Fibroblast of the aortic adventitia (primary cell): ENCODE results near the gene TBL1X. TPM values are rescaled to one million over a fixed set of nuclear protein-coding genes. Genes with fewer than 3 reads are reported as not detected.
A peak's percentile ranks its signal among the peaks of the same experiment; 100 is the strongest.

Source experiments
- DNase-seq: peaks from one replicate; pipeline ENCODE4 v3.0.0-alpha.2; 2010; ENCODE audit warnings: low read depth
- H3K4me3 ChIP-seq: 2 replicates; pipeline ENCODE4 v1.5.1; 2011; ENCODE audit warnings: low read depth, mild to moderate bottlenecking, control low read depth, low read length, moderate library complexity
- total RNA-seq: library from RNA; depleted of rRNA; stranded (reverse); fragments of >200 nt; gene quantifications from 2 replicates; pipeline ENCODE4 v1.2.3, GENCODE V29; 2012; ENCODE audit warnings: low replicate concordance
- TF ChIP-seq, protein P1 (sequence below): IDR thresholded peaks from 2 replicates; pipeline ENCODE4 v1.5.1; 2011; ENCODE audit warnings: mild to moderate bottlenecking, low read length, control low read depth, inconsistent platforms; ENCODE audit not compliant: insufficient read depth

TBL1X gene
- total RNA-seq, 1 donor, result 15.6 TPM

DNA sequence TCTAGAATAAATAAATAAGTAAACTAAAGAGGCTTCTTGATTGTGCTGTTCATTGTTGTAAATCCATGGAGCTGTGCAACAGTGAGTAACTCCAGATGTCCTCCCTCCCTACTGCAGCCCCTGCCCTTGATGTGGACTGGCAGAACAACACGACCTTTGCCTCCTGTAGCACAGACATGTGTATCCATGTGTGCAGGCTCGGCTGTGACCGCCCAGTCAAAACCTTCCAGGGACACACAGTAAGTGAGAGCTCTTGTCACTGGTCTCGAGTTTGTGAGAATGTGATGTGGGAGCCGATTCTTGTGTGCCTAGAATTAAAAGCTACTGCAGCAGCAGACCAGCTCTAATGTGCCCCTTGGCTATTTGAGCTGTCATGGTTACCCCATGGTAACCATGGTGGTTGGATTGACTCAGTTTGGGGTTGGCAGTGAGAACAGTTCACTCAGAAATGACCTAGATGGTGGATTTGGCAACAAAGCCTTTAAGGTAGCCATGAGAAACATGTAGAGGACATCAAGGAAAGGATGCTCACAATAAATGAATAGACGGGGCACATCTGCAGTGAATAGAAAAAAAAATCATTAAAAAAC, 240.1 kb downstream of the TBL1X start:
- no peak for DNase-seq
- TF ChIP-seq, protein P1, sequence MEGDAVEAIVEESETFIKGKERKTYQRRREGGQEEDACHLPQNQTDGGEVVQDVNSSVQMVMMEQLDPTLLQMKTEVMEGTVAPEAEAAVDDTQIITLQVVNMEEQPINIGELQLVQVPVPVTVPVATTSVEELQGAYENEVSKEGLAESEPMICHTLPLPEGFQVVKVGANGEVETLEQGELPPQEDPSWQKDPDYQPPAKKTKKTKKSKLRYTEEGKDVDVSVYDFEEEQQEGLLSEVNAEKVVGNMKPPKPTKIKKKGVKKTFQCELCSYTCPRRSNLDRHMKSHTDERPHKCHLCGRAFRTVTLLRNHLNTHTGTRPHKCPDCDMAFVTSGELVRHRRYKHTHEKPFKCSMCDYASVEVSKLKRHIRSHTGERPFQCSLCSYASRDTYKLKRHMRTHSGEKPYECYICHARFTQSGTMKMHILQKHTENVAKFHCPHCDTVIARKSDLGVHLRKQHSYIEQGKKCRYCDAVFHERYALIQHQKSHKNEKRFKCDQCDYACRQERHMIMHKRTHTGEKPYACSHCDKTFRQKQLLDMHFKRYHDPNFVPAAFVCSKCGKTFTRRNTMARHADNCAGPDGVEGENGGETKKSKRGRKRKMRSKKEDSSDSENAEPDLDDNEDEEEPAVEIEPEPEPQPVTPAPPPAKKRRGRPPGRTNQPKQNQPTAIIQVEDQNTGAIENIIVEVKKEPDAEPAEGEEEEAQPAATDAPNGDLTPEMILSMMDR, result no peak
- no peak overlapping the region for H3K4me3 ChIP-seq

DNA sequence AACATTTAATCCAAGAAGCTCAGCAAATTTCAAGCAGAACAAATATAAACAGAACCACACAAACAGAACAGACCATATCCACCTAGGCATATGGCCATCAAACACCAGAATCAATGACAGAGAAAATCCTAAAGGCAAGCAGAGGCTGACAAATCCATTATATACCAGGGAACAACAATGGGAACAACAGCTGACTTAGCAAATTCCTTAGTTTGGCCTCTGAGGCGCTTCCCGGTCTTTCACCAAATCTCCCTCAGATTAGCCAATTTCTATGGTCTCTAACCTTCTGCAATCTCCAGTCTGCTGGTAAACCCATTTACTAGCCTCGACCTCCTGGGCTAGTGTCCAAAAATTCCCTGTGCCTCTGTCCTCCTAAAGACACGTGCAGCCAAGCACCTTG, 241.6 kb downstream of the TBL1X start:
- TF ChIP-seq, protein P1, result no peak
- DNase-seq, result no peak
- no peak overlapping the region for H3K4me3 ChIP-seq

DNA sequence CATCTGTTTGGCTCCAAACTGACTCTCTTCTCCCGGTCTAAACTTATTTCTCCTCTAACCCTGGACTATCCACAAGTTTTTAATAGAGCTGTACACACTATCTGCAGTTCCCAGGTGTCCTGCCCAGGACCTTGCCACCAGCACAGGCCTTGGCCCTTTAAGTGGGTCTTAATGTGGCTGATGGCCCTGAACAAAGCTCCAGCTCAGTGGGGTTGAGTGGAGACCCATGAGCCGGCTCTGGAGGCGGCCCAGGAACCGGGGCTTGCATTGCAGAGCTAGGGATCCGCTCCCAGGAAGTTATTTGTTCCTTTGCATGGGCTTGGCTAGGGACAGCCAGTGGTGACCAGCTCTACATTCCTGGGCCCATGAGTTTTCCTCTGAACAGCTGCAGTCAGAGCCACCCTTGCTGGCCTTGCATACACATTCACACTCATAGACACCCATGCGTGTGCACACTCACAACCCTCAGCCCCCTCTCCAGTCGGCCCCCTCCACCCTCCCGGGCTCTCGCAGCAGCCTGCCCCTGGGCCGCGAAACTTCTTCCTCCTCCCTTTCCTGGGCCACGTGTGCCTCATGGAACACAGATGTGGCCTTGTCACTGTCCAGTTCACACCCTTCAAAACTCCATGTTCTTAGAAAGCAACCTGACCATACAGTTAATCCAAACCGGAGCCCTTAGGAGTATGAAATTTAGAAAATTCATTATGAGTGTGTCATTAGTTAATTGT, 242.6 kb downstream of the TBL1X start:
- no peak overlapping the region for H3K4me3 ChIP-seq
- no peak for DNase-seq
- TF ChIP-seq, protein P1, result no peak

DNA sequence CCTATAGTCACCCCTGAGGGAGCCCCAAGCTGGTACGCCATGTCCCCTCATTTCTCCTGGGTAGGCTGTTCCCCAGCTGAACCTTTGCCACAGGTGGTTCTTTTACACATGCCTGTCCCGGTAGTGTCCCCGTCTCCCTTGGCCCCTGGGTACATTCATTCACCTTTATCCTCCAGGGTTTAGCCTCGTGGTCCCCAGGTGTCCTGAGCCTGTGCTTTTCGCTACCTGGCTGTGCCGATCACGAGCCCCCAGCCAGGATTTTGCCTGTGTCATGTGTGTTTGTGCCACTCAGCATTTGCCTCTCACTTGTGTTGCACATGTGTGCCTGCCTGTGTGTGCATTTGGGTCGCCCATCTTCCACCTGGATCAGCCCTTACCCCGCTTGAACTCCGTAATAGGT, 243.2 kb downstream of the TBL1X start:
- TF ChIP-seq, protein P1, result no peak
- no peak for DNase-seq
- H3K4me3 ChIP-seq, result no peak overlapping the region

DNA sequence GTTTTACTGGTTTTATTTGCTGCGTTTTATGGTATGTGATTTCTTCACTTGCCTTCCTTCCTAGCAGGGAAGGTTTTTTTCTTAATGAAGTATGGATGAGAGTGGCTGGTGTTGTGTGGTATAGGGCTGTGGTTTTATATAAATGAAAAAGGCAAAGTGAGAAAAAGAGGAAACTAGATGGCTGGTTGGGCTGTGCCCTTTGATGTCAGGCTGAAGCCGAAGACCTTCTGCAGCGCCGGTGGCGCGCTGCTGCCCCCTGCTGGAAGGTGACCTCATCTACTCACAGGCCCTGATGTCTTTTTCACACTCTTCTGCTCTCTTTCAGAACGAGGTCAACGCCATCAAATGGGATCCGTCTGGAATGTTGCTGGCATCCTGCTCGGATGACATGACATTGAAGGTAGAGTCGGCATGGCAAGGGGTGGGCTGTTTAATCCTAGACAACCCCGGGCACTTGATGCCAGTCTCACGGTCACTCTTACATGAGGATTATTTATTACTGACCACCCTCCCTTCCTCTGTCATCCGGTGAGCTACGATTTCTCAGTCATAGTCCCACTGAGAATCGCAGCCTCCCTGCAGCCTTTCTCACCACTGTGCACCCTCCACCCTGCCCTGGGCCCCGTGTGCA, 244.2 kb downstream of the TBL1X start:
- DNase-seq, result peak; percentile 70
- H3K4me3 ChIP-seq, result no peak overlapping the region
- TF ChIP-seq, protein P1, result peak; percentile 78

DNA sequence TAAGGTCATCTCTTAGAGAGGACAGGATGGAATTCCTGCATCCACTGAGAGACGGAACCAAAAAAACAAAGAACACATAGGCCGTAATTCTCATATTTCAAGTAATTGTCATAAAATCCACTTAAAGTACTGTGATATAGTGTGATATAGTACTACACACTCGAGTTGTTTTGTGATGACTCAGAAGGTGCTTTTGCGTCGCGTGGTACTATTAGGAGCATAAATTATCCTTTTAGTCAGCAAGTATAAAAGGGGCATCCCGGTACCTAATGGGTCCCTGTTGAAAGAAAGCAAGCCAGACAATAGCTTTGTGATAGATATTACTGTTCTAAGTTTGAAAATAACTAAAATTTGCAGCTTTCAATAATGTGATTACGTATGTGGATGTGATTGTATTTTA, 245.5 kb downstream of the TBL1X start:
- TF ChIP-seq, protein P1, result no peak
- DNase-seq, result no peak
- no peak overlapping the region for H3K4me3 ChIP-seq
